Activated CD4-positive, alpha-beta T cell treated with anti-CD3 and anti-CD28 coated beads for 48 hours (primary cell): Measurements from ENCODE around the gene PSTK.

ENCODE experiments used
- DNase-seq: peaks from one replicate; pipeline ENCODE4 v3.0.0-alpha.2; 2020

PSTK gene

GRCh38 chr10:123021517-123021916 is 41.3 kb downstream of the PSTK start:
- DNase-seq = no peak

GRCh38 chr10:123024540-123024939 is 44.3 kb downstream of the PSTK start:
- no peak for DNase-seq

- no peak for DNase-seq
Measured at GRCh38 chr10:123026302-123026701, 46.1 kb downstream of the PSTK start.

GRCh38 chr10:123027861-123028260 is 47.7 kb downstream of the PSTK start:
- no peak for DNase-seq

- no peak for DNase-seq
Measured at GRCh38 chr10:123031124-123031523, 50.9 kb downstream of the PSTK start.

GRCh38 chr10:123034332-123034731 is 54.1 kb downstream of the PSTK start:
- DNase-seq = no peak

GRCh38 chr10:123035467-123036086 is 55.4 kb downstream of the PSTK start:
- DNase-seq = no peak

GRCh38 chr10:123038782-123039631 is 58.8 kb downstream of the PSTK start:
- no peak for DNase-seq

GRCh38 chr10:123039632-123039930 is 59.4 kb downstream of the PSTK start:
- no peak for DNase-seq
